NCI-H2107 treated with DMSO at 0.1 percent for 48 hours (cell line): ENCODE results near the gene SIAE.

Experiments used
- DNase-seq: peaks from one replicate; lab custom pipeline; 2025; ENCODE audit not compliant: unreplicated experiment; lab: John Stamatoyannopoulos, UW

Gene SIAE

DNA sequence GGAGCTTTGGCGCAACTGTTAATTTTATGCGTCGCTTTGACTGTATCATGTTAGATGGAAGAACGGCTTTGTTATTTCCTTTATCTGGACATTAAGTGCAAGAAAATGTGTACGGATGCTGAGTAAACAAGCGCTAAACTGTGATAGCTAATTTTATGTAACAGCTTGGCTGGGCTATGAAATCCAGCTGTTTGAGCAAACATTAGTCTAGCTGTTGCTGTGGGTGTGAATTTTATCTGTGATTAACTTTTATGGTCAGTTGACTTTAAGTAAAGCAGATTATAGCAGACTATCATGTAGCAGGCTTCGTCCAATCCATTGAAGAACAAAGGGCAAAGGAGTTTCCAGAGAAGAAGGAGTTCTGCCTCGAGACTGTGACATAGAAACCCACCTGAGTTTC, 89.8 kb downstream of the SIAE start:
- no peak for DNase-seq
